ENCODE results near the gene RABGGTA.

- TF ChIP-seq CTCF (IDR thresholded peaks at IDR 0.05) = no peak
- TF ChIP-seq POLR2A (IDR thresholded peaks at IDR 0.05) = no peak
- TF ChIP-seq EP300 (IDR thresholded peaks at IDR 0.05) = no peak
Measured at GRCh38 chr14:24279301-24280186, 8.1 kb upstream of the RABGGTA start.

All from ovary (tissue), 3 donors.